ENCODE results near the gene PEDS1.
A peak's percentile ranks its signal among the peaks of the same experiment; 100 is the strongest.
"Not testable (repeated sequence)": the region's sequence is repeated elsewhere in the genome, so short reads cannot be mapped to it uniquely, and the experiment has no call there.

PEDS1 gene

DNA sequence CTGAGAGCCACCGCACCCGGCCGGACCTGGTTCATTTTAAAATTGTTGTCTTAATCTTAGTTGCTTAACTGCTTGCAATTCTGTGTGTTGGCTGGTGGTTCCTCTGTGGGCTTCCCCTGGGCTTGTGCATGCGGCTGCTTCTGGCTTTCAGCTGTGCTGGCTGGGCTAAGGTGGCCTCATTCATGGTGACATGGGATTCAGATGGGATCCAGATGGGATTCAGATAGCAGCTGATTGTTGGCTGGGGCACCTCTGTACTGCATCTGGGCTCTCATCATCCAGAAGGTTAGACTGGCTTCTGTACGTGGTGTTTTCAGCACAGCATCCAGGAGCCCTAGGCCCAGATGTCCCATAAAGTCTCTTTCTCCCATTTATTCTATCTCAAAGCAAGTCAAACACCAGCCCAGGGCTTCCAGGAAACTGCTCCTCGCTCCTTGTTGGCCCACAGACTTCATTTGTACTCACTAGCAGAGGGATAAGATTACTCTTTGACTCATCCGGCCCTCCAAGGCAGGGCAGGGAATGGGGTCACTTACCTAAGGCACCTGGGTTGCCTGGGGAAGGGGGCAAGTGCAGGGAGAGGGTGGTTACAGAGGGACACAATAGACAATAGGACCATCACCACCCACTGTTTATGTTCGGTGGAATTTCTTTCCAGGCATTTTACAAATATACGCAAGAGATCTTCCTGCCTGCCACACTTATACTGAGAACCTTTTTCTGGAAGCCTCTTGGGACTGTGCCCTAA is 10.2 kb upstream of the PEDS1 start:
- DNase-seq (ENCODE audit: low read depth in 2 of 2), result no peak

DNA sequence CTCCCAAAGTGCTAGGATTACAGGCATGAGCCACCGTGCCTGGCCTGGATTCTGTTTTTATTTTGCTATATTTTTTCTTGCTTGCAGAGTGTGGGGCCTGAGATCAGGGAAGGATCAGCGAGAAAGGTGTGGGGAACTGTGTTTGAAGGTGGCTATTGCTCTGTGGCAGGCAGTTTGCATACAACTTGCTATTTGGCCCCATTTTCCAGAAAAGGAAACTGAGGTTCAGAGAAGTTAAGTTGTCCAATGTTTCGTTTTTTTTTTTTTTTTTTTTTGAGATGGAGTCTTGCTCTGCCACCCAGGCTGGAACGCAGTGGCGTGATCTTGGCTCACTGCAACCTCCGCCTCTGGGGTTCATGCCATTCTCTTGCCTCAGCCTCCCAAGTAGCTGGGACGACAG is 8.0 kb upstream of the PEDS1 start:
- DNase-seq (ENCODE audit: low read depth in 2 of 2), result not testable (repeated sequence)

DNA sequence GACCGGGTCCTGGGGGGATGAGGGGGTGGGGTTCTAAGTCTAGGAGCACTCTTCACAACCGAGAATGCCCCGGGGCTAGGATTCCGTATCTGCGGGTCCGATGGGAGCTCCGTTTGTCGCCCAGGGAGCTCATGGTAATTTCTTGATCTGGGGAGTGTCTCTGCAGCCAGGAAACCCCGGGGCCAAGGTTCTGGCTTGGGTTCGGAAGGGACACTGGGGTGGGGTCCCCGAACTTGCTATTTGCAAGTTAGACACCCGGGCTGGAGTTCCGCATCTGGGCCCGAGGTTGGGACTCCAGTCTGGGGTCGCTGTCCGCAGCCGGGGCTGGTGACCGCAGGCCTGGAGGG is 397 bp downstream of the PEDS1 start:
- no peak for DNase-seq (ENCODE audit: low read depth in 2 of 2)

DNA sequence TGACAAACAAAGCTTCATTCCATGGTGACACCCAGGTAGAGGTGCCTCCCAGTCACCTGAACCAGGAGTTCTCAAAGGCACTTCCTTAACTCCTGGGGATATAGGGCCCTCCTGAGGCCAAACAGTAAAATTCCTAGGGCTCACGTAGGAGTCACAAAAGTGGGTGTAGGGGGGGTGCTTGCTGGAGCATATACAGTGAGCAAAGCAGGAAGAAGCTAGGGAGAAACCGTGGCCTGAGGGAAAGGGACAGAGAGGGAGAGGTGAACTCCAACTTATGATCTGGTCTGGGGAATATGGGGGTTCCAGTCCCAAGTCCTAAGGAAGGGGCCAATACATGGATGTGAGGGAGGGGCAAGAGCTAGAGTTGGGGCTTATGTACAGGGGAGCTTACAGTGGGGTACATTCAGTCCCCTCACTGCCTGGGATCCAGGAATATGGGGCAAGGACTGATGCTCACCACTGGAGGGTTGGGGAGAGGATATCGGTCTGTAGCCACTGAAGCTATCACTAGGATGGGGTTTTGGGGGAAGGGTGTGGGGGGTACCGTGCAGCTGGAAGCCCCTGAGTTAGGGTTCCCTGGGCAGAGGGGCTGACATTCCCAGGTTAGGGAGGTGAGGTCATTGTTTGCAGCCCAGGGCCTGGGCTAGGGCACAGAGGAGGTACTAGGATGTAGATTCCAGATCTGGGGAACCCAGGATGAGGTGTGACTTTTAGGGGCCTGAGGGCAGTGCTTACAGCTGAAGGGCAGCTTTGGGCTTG is 950 bp downstream of the PEDS1 start:
- DNase-seq (ENCODE audit: low read depth in 2 of 2), result no peak

DNA sequence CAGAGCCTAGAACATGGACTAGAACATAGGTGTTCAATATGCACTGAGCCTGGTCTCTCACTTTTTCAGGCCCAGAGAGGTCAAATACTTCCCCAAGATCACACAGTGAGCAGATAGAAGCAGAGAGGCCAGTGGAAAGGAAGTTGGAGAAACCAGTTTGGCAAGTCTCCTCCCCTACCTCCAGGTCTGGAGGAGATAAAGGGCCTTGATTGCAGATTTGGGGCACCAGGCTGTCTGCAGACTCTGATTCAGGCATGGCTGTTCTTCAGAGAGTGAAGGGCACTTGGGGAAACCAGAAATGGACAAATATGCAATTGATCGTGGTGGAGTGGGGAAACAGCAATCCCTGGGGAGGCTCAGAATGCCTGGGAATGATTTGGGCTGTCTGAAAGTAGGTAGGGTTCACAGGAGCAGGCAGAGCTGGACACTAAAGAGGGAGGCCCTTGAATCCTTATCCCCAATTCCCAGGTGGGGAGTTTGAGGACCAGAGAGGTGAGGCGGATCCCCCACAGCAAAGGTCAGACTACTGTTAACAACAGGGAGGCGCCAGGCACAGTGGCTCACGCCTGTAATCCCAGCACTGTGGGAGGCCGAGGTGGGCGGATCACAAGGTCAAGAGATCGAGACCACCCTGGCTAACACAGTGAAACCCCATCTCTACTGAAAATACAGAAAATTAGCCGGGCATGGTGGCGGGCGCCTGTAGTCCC is 2.3 kb downstream of the PEDS1 start:
- DNase-seq (ENCODE audit: low read depth in 2 of 2), result no peak

DNA sequence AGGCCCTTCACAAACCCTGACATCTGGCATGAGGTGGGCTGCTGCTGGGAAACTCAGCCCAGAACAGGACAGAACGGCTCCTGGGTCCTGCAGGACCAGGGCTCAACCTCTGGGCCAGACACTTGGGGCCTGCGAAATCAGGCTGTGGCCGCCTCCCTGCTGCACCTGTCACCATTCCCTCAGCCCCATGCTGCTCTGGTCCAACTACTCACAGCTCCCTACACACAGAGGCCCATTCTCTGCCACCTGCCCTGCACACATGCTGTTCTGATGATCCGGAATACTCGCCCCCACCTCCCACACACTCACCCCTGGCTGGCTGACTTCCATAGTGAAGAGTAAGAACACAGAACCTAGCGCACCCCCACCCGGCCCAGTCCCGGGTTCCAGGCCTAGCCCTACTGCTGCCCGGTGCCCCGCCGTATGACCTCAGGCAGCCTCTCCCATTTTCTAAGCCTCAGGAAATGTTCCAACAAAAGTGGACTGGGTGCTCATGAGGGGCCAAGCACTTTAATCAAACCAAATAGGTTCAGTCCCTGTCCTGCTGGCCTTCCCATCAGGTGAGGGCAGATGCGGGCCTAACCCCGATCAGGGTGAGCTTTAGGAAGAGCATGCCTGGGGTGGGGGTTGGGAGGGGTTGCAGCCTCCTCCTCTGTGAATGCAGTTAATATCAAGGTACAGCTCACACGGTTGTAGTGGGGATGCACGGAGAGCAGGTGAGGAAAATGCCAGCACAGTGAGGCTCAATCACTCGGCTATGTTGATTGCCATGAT is 3.9 kb downstream of the PEDS1 start:
- no peak for DNase-seq (ENCODE audit: low read depth in 2 of 2)

DNA sequence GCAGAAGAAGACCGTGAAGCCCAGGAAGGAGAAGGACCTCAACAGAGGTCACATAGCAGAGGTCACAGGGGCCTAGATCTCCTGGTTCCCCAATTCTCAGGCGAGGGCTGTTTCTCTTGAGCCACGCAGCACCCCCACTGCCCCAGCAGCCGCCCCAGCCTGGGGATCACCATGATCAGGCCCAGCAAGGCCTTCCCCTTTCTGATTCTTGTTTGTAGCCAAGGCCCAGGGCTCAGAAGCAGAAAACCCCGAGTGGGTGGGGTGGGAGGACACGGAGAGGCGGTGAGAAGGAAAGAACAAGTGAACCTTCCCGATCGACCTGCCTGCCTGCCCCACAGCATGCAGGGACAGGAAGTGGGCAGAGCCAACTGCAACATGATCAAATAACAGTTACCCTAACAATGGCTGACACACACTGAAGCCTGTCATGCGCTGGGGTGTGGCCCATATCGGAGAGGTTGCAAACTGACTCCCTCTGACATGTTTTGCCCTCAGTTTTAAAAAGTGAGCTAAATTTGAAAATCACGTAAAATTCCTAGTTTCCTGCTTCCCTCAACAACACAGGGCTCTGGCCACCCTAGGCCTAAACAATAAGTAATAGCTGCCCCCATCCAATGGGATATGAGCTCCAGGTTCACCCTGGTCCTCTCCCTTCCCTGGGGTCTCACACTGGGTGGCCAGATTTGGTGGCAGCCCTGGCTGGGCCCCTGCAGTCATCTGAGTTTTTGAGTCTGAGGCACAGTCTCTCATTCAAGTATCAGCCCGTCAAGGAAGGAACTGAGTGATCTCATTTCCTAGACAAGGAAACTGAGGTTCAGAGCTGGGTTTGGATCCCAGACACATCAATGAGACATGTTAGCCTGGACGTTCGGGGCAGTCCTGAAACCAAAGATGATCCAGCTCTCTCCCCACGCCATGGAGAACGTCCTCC is 6.5 kb downstream of the PEDS1 start:
- DNase-seq (ENCODE audit: low read depth in 2 of 2), result no peak

DNA sequence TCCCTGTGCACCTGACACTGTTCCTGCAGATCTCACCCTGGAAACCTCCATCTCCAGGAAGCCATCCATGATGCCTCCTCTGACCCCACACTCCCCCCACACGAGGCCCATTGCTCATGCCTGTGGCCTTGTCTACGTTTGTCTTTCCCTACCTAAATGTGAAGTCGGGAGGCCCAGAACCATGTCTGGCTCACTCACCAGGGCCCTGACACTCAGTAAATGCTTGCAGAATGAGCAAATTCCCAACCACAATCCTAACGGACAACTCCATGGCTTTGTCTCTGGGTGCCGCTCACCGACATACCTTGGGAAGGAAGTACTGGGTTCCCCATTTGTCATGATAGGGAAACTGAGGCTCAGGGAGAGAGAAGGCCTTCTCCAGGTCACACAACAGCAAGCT is 7.3 kb downstream of the PEDS1 start:
- DNase-seq (ENCODE audit: low read depth in 2 of 2), result no peak

DNA sequence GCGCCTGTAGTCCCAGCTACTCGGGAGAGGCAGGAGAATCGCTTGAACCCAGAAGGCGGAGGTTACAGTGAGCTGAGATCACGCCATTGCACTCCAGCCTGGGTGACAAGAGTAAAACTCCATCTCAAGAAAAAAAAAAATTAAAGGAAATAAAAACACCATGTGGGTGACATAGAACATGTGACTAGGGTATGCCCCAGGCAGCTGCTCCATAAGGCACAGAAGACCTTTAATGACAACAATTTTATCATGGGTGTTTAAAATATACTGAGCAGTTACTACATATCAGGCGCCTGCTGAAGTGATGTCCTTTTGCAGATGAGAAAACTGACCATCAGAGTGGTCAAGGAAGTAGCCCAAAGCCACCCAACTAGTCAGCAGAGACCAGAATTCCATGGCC is 8.0 kb downstream of the PEDS1 start:
- no peak for DNase-seq (ENCODE audit: low read depth in 2 of 2)

DNA sequence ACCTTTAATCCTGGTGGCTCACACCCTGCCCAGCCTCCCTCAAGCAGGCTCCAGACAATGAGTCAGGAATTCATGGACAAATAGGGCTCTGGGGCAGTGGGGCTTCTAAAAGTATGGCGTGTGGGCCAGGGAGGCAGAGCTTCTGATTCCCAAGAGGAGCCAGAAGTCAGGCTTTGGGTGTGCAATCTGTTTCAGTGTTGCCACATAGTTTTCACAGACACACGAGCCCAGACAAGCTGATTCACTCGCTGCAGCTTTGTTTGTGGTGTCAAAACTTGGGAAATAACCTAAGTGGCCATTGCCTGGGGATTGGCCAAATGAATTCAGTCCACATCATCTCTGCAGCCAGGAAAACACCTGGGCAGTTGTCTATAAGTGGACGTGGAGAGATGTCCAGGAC is 9.2 kb downstream of the PEDS1 start:
- DNase-seq (ENCODE audit: low read depth in 2 of 2), result peak; percentile 92 to 93

DNA sequence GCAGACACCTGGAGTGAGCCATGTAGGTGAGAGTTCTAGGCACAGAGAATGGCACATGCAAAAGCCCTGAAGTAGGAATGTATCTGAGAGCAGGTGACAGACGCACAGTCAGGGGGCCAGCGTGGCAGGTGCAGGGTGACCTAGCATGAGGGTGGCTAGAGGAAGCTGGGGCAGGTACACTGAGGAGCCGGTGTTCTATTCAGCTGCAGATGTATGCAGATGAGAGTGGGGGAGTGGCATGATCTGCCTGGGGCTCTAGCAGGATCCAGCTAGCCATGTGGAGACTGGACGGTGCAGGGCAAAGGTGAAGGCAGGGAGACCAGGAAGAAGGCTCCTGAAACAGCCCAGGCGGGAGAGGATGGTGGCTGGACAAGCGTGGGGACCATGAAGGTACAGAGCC is 10.7 kb downstream of the PEDS1 start:
- no peak for DNase-seq (ENCODE audit: low read depth in 2 of 2)

DNA sequence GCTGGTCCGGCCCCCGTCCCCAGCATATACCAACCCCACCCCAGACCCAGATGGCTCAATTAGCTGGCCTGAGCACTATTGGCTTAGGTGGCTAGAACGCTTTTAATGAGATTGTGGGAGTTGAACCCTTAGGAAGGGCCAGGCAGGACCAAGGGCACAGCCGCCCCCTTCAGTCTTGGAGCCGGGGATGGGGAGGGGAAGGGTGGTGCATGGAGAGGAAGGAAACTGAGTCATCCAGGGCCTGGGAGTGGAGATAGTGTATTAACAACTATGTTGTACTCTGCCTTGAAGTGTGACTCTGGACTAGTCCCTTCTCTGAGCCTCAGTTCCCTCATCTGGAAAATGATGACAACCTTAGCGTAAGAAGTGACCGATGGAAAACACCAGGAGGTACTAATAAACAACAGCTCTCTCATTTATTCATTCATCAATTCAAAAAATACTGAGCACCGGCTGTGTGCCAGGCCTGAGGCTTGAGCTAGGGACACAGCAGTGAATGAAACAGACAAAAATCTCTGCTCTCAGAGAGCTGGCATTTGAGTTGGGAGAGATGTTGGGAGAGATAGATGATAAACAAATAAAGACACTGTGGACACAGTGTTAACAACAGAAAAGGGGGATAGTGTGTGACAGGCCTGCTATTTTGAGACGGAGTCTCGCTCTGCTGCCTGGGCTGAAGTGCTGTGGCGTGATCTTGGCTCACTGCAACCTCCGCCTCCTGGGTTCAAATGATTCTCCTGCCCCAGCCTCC is 11.5 kb downstream of the PEDS1 start:
- no peak for DNase-seq (ENCODE audit: low read depth in 2 of 2)

DNA sequence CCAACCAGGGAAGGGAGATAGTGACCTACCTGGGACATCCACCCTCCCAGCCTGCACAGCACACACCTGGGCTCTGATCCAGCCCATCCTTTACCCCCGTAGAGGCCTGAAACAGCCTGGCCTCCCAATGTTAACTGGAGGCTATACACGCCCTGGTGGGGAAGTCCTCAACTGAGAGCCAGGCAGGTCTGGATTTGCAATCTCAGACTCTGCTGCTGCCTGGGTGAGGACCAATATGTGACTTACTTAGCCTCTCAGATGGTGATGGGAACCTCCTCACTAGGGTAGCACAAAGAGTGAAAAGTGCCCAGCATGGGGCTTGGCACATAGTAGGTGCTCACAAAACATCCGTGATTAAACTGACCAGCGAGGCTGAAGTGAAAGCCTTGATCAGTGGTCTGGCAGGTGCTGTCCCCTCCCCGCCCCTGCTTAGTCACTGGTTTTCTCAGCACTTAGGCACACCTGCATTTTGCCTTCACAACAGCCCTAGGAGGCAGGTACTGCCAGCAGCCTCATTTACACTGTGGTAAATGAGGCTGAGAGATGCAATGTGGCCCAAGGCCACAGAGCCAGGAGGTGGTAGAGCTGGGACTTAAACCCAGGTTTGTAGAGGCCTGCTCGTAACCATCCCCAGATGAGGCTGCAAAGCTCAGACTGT is 12.4 kb downstream of the PEDS1 start:
- no peak for DNase-seq (ENCODE audit: low read depth in 2 of 2)

DNA sequence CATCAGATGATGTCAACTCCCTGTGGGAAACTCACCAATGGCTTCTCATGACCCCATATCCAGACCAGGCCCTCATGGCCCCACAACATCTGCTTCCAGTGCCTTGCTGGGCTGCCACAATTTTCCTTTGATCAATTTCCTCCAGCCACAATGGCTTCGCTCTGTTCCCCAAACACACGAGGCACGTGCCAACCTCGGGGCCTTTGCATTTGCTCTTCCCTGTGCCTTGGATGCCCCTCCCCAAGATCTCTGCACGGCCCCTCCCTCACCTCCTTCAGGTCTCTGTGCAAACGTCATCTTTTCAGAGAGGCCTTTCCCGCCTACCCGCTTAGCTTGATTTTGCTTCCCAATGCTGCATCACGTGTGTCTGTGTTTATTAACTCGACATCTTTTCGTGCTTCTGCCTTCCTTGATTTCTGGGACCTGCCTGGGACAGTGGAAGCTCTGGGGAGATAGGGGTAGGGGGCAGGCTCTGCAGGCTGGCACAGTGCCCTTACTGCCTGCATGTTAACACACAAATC is 13.1 kb downstream of the PEDS1 start:
- no peak for DNase-seq (ENCODE audit: low read depth in 2 of 2)

DNA sequence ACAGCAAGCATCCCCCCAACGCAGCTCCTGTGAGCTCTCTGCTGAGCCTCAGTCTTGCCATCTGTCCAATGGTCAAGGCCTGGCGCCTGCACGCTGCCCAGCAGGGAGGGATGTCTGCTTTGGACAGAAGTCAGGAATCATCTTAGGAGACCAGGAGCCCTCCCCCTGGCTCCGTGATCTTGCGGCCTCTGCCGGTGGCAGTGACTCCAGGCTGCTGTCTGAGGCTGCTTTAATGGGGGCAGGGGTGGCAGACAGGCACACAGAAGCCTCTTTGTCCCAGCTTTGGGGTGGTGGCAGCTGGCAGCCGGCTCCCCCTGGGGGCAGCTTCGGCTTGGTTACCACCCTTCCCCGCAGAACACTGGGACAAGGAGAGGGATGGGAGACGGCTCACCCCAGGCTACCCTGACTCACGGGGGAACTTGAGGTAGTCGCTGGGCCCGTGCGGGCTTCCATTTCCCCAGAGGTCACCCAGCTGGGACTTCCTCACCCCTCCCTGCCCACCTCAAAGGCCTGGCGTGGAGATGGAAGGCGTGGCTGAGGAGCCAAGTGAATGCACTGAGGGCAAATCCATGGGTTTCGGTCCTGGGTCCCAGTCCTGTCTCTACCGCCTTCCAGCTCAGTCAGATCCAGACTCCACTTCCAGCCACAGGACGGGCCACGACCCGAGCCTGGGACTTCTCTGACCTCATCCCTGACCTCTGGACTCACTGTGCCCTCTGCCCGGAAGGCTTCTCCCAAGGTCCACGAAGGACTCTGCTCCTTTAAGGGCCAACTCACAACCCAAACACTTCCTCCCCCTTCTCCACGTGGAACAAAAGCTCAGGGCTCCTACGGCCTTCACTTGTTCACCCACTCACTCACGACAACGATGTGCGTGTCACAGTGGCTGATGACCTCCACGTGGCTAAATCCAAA is 14.8 kb downstream of the PEDS1 start:
- no peak for DNase-seq (ENCODE audit: low read depth in 2 of 2)

DNA sequence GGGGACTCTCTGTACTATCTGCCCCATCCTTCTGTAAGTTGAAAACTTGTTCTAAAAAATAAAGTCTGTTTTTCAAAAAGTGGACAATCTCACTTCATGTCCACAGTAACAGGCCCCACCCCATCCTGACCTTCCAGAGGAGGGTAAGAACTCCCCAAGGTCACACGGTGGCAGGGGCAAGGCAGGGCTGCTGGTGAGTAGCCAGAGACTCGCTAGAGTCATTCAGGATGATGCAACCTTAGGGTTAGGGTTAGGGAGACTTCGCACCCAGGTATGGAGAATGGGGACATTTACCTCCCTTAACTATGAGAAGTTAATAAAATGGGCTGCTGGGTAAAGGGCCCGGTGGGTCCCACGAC is 15.4 kb downstream of the PEDS1 start:
- DNase-seq (ENCODE audit: low read depth in 2 of 2), result no peak

DNA sequence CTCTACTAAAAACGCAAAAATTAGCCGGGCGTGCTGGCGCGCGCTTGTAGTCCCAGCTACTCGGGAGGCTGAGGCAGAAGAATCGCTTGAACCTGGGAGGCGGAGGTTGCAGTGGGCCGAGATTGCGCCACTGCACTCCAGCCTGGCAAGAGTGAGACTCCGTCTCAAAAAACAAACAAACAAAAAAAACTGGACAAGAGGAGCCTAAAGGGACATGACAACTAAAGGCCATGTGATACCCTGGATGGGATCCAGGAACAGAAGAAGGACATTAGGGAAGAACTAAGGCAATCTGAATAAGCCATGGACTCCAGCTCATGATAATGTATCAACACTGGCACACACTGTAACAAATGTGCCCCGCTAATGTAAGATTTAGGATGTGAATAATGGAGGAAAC is 15.8 kb downstream of the PEDS1 start:
- not testable (repeated sequence) for DNase-seq (ENCODE audit: low read depth in 2 of 2)

DNA sequence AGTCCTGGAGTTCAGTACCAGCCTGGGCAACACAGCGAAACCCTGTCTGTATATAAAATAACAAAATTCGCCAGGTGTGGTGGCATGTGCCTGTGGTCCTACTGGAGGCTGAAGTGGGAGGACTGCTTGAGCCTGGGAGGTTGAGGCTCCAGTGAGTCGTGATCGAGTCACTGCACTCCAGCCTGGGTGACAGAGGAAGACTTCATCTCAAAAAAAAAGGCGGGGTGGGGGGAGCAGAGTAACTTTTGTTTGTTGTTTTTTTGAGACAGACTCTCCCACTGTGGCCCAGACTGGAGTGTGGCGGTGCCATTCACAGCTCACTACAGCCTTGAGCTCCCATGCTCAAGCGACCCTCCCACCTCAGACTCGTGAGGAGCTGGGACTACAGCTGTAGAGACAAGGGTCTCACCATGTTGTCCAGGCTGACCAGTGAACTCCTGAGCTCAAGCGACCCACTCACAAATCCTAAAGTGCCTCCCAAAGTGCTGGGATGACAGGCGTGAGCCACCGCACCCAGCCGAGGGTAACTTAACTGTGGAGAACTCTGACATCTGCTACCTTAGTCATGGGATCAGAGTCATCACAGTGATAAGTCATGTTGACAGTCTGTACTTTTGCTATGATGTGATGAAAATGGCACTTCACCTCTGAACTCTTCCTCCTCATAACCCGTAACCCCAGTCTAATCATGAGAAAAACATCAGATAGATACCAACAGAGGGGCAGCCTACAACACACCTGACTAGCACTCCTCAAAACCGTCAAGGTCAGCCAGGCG is 16.5 kb downstream of the PEDS1 start:
- no peak for DNase-seq (ENCODE audit: low read depth in 2 of 2)
